Inflammatory macrophage treated with lipopolysaccharide for 4 hours (primary cell): ENCODE data around the gene CRISP2.

Experiments used
- DNase-seq: peaks from one replicate; pipeline ENCODE4 v3.0.0-alpha.2; 2020

Gene CRISP2

GRCh38 chr6:49653438-49653837 is 59.9 kb downstream of the CRISP2 start:
- DNase-seq: no peak

- no peak for DNase-seq
Measured at GRCh38 chr6:49651239-49651638, 62.1 kb downstream of the CRISP2 start.

- DNase-seq: no peak
Measured at GRCh38 chr6:49649988-49650387, 63.4 kb downstream of the CRISP2 start.

GRCh38 chr6:49648036-49648435 is 65.3 kb downstream of the CRISP2 start:
- DNase-seq: no peak

- no peak for DNase-seq
Measured at GRCh38 chr6:49647476-49647875, 65.9 kb downstream of the CRISP2 start.

GRCh38 chr6:49646942-49647341 is 66.4 kb downstream of the CRISP2 start:
- no peak for DNase-seq

GRCh38 chr6:49646130-49646824 is 67.1 kb downstream of the CRISP2 start:
- no peak for DNase-seq

- no peak for DNase-seq
Measured at GRCh38 chr6:49645139-49645538, 68.2 kb downstream of the CRISP2 start.
